GM21360 (cell line): ENCODE measurements around the gene CYBA.

ENCODE experiments used
- ATAC-seq: cut with Tn5 transposase; IDR thresholded peaks from one replicate; pipeline ENCODE4 v1.9.1; 2021; ENCODE audit warnings: mild to moderate bottlenecking, moderate library complexity; ENCODE audit not compliant: unreplicated experiment

CYBA gene

DNA sequence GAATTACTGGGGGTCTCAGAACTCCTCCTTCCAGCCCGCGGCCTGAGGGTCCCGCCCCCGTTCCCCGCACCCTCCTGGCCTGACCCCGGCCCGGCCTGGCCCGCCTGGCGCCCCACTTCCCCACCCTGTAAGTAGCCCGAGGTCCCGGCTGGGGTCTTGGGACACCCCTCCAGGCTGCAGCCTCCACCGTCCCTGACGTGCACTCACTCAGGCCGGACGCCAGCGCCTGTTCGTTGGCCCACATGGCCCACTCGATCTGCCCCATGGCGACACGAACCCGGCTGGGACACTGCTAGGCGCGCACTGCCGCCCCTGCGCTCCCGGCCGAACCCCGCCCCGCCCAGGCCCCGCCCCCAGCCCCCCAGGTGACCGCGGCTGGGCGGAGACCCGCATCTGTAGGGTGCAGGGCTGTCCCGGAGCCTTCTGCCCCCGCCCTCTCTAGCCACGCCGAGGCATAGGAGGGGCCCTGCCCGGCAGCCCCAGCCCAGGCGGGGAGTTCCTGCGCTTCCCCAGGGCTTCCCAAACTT lies at the start of gene CYBA:
Gene CYBA (minus strand): TSS at position 305 of the 527 bp plus-strand sequence. CDS start 40 bp downstream, at position 265.
- peak; percentile 57 for ATAC-seq

DNA sequence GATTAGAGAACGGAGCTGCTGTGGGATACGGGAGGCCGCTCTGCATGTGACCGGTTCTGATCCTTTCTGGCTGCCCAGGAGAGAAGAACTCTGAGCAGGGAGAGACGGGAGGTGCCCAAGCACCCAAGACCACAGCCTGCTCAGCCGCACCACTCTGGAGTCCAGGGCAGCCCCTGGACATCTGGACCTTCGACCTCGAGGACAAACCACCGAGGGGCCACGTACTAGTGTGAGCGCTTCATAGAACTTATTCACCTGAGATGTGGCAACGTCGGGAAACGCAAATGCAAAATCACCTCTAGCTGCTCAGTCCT lies 49.4 kb upstream of the CYBA start:
- no peak for ATAC-seq

DNA sequence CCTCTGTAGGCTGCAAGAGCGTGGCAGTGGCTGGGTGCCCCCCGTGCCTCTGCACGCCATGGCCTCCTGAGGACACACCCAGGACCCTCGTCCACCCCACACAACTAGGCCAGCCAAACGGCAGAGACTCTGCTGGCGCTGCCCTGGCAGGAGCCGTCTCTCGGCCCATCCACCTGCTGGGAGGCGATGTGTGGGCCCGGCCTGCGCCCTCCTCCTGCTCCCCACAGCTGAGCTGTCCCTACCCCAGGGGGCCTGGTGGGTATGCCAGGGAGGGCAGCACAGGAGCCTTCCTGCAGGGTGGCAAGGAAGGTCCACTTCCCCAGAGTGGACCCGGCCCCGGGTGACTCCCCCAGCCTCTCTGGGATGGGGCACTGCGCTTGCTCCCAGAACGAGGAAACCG lies 48.3 kb upstream of the CYBA start:
- no peak for ATAC-seq

DNA sequence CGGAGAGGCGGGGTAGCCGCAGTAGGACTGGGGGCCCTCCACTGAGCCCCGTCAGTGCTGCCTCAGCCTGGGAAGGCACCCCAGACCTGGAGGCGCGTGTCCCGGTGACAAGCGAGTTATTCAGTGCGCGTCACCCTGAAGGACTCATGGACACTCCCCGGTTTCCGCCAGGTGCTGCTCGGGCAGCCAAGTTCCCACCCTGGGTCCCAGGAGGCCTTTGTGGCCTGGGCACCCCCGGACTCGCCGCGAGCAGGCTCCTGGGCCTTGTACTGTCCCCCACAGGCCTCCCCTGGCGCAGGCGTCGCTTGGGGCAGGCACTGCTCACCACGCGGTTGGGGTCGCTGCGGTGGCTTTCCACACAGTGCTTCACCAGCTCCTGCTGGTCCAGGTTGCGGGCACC lies 47.8 kb upstream of the CYBA start:
- no peak for ATAC-seq

DNA sequence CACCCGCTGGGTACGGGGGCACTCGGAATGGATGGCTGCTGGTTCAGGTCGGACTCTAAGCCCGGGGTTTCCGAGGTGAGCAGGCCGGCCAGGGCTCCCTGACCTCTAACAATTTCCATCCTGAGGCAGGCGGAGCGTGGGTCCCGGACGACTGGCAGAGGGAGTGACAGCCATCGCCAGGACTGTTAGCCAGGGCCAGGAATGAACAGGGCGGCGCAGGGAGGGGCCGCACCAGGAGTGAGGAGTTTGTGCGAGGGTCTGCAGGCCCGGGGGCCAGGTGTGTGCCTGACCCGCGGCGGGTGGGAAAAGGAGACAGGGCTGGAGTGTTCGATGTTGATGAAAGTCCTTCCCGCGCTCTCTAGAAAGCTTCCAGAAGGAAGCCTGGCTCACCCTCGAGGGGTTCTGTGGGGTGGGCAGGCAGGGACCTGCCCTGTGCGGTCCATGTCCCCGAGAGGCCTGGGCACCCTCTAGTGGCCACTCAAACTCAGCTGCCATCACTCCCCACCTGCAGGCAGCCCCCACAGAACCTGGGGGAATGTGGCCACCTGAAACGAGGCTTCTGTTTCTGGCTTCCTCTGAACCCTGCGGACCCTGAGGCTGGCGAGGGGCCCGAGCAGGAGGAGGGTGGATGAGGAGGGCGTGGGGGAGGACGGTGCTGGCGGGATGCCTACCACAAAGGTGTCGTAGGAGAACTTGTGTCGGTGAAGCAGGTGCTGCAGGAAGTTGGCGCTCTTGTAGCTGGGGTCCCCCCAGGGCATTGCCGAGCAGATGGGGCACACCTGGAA lies 47.2 kb upstream of the CYBA start:
- ATAC-seq, result no peak

DNA sequence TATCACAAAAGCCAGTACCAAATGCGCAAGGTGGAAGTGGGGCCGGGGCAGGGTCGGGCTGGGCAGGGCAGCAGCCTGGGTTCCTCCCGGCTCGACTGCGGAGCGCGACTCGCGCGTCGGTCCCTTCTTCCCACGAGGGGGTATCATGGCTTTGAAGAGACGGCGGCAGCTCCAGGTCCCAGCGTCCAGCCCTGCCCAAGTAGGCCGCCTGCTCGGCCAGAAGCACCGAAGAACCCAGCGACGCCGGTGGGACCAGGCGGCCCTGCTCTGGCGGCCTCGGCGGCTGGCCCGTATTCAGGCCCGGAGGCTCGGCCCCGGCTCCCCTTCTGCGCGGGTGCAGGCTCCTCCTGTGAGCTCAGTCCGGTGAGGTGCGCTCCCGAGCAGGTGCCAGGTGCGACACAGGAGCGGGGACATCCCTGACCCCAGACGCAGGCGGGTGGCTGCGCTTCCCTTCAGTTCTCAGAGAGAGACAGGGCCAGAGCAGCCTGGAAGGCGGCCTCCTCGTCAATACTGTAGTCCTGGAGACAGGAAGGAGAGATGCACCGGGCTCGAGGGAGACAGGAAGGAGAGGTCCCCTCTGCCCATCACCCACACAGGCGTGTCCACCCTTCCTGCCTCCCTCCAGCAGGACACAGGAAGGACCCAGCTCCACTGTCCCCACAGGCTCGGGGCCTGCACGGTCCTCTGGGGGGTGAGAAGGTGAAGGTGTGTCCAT lies 46.4 kb upstream of the CYBA start:
- ATAC-seq, result no peak

DNA sequence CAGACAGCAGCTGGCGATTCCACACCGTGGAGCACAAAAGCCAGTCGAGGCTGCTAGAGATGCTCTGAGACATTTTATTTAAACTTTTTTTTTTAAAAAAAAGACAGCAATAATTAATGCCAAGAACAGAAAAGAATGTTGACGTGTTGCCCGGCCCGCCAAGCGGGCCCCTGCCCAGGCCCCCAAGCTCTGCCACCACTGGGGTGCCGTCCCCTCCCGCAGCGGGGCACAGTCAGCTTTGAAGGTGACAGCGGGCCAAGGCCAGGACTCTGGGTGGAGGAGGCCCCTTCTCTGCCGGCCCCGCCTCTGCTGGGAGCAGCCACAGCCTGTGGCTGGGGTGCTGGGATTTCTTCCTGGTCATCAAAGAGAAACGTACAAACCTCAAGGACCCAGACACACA lies 45.6 kb upstream of the CYBA start:
- no peak for ATAC-seq

DNA sequence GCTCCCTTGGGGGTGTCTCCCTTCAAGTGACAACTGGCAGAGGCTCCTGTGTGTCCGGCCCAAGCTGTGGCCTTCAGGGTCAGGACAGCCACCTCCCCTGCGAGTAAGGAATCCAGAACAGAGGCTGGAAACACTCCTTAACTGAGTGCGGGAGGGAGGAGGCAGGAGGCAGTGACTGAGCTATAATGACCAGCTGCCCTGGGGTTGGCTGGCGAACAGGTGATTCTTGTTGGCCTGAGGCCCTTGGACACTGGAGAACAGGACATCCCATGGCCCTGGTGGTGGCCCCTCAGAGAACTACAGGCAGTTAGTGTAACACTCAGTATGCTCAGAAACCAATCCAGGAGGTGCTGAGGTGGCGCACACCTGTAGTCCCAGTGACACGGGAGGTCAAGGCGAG lies 44.9 kb upstream of the CYBA start:
- no peak for ATAC-seq

DNA sequence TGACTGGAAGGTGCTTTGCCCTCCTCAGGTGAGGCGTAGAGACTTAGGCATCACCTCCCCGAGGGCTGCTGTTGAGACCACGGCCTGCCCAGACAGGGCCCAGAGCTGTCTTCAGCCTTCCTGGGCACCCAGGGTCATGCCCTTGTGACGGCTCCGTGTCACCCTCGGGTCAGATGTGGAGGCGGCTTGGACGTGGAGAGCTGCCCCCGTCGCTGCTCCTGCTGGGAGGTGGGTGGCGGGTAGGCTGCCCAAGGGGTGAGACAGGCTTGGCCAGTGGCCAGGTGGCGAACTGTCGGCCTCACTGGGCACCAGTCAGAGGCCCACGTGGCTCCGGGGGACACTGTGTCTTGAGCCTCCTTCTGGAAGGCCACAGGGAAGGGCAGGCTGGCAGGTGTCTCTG lies 44.4 kb upstream of the CYBA start:
- no peak for ATAC-seq

DNA sequence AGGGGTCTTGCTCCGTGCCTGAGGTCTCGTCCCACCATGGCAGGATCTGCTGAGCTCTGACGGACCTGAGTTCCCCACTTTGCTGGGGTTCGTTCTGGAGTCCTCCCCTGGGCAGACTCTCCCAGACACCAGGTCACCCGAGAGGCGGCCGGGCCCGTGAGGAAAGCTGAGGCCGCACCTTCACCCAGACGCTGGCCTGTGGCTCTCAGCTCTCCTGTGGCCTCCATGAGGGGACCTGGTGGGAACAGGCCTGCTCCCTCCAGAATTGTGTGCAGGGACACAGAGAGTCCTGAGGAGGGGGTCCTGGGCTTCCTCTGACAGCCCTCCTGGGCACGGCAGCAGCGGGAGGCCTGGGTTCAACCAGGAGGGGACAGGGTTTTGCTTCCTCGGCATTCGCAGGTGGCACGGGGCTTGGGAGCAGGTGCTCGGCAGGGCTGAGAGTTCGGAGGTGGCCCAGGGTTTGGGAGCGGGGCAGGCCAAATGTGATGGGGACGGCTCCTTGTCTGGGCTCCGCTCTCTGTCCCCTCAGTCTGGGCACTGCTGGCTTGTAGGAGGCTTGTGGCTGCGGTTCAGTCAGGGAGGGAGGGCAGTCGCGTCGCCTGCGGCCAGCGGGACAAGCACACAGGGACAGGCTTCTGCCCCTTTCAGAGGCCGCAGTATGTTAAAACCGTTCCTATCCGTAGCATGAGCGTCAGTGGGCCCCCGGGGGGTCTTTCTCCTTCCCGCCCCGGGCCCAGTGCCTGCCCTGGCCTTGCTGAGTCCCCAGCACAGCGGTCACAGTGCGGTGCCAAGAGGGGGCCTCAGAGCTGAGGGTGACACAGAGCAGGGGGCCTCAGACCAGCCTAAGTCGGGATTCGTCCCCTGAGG lies 43.6 kb upstream of the CYBA start:
- no peak for ATAC-seq

DNA sequence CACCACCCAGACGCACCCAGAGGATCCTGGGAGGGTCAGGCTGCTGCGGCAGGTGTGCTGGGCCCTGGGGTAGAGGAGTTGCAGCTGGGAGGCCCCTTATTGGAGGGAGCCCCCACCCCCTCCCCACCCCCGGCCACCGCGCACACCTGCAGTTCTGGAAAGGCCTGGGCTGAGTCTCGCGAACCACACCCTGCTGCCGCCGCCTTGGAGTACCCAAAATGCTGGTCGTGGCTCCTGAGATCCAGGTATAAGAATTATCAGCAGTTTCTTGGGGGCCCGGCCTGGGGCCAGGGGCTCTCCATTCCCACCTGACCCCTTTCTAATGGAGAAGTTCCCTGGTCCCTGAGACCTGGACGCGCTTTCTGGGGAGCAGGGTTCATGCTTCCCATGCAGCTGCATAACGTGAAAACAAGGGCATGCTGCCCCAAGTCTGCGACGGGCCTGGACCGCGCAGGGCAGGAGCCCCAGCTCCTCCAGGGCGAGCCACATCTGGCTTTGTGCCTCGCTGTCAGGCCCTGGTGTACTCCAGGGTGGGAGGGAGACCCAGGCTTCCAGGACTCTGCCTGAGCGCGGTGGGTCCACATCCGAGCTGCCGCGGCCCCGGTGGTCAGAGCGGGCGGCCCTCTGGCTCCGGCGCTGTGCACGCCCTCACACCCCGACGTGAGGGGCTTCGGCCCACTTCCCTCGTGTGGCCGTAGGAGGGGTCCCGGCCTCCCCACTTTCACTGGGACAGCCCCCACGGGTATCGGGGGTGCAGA lies 42.7 kb upstream of the CYBA start:
- ATAC-seq, result no peak

DNA sequence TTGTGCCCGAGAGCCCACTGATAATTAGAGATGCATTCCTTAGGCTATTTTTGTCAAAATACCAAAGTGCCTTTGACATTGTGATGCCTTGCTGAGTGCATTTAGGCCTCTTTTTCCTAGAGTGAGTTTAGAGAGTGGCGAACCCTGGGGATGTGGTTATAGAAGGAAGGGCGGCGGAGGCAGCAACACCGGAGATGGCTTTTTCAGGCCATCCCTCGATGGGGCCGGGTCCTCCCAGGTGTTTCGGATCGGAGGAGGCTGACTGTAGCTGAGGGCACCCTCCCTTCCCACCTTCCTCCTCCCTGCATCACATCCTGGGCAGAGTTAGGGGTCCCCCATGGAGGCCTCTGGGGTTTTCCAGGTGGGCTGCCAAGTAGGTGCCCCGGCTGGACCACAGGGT lies 42.0 kb upstream of the CYBA start:
- no peak for ATAC-seq

DNA sequence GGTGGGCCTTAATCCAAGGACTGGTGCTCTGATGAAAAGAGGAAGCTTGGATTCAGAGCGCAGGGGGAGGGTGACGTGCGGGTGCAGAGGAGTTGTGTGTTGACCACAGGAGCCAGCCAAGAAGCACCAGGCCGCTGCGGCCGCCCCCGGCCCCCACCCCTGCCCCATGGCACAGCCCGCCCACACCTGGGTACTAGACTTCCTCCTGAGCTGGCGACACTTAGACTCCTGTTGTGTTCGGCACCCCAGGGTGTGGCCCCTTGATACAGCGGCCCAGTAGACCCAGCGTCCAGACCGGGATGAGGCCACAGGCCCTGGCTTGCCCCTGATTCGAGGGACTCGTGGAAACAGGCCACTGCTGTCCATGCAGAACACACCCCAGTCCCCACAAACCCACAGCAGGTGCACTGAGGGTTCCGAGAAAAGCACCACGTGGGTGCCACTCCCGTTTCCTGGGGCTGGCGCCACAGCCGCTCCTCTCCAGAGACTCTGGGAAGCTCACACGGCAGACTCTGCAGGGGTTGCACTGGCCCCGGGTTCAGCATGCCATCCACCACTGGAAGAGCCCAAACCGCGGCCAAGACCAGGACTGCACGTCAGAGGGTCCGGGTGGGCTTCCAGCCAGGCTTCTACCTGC lies 41.2 kb upstream of the CYBA start:
- ATAC-seq, result no peak

DNA sequence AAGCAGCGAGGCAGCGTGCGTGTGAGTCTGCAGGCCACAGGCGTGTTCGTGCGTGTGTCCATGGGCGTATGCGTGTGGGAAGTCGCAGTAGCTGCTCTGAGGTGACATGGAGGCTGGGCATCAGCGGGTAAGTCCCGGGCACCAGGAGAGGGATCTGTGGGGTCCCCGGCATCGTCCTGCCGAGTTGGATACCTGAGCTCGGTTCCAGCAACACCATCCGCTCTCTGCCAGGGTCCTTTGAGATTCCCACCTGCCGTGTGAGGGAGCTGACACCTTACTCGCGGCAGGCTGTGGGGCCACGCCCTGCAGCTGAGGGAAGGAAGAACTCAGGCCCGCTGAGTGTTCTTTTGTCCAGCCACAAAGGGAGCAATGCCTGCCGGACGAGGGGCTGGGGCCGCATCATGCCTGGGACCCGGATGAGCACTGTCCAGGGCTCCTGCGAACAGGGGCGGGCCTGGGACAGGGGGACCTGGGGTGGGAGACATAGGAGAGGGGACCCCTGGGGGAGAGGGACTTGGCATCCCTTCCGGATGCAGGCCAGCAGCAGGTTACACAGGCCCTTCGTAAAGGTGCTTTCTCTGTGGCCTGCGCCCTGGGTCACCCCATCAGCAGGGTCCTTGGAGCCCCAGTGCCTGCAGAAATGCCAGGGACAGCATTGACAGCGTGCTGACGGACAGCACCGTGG lies 40.4 kb upstream of the CYBA start:
- ATAC-seq, result no peak

DNA sequence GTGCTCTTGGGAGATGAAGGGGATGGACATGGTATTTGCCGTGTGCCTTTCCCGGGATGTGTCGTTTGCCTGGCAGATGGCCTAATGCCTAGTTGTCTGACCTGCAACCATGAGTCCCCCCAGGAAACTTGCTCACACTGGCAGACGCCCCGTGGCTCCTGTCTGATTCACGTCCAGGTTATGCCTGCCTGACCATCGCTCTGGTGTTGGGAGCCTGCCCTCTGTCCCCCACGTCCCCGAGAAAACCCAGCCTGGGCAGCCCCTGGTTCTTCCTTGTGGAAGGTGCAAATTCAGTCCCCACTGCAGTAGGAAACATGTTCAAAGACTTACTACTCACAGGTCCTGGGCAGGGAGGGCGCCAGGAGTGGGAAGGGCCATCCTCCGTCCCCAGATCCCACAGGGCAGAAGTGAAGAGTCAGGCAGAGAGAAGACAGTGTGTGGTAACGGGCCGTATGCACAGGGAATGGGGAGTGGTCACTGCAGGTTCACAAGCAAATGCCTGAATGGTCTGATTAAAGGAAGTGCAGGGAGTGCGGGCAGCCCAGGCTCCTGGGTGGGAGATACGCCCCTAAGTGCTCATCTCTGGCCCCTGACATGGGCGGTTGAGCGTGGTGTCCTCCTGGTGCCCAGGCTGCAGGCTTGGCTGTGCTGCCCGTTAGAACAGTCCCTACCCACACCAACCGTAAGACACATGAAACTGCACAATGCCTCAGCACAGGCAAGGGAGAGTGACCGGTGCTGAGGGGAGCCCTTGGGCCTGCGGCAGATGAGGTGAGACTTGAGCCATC lies 39.7 kb upstream of the CYBA start:
- no peak for ATAC-seq

DNA sequence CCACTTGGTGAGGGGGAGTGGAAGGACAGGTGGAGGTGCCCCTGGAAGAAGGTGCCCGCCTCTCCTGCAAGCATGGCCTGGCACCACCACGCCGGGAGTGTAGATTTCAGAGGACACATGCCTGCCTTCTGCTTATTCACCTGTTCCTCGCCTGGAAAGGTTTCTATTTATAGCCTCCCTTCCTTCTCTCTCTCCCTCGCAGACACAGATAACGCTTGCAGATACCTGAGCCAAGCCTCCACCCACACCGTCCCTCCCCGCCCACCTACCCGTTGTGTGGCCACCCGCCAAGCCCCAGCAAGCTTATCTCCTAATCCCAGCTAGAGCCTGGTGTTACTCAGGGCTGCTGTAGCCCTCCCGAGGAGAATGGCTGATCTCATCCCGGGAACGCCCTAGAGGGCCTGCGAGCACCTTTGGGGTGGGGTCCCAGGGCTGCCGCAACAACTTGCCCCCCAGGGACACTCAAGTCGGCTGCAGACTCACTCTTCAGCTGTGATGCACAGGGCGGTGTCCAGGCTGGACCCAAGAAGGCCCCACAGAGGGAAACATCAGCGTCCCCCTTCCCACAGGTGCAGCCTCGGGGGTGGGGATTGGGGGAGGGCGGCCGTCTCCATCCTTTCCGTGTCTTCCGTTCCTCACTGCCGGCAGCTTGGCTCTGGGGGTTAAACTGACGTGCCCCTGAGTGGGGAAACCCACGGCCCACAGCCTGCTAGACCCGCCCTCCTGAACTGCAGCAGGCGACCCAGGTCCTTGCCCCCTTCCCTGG lies 37.3 kb upstream of the CYBA start:
- no peak for ATAC-seq

DNA sequence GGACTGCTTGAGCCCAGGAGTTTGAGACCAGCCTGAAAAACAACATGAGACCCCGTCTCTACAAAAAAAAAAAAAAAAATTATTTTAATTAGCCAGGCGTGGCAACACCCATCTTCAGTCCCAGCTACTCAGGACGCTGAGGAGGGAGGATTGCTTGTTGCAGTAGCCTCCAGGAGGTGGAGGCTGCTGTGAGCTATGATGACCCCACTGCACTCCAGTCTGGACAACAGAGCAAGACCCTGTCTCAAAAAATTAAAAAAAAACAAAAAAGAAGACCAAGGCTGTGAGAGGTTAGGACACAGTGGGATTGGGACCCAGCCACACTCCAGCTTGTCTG lies 36.8 kb upstream of the CYBA start:
- no peak for ATAC-seq

DNA sequence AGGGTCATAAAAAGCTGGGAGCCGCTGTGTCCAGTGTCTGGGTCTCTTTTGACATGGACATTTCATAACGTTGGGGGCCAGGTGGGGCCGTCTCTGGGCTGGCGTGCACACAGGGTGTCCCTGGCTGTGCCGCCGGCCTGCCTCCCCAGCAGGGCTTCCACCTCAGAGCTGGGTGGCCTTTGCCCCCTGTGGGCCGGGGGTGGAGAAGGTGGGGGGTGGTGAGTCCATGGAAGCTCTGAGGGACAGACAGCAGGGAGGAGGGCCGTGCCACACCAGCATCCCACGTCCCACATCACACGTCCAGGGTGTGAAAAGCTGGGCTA lies 36.4 kb upstream of the CYBA start:
- ATAC-seq, result no peak
